Right lobe of liver (tissue), 4 donors: ENCODE measurements around the gene ATP6AP2.

Experiments
- CTCF ChIP-seq, 4 donors: fragments of 200-600 bp in 3 of 4; fragments of 450-650 bp in 1 of 4; IDR thresholded peaks; one replicate each; pipeline versions ENCODE4 v1.5.1 to v1.8.0; 2016 to 2022; ENCODE audit warnings: antibody characterized with exemption in 4 of 4, mild to moderate bottlenecking in 2 of 4
- POLR2A ChIP-seq: fragments of 450-650 bp; IDR thresholded peaks from one replicate; pipeline ENCODE4 v1.6.1; 2017; ENCODE audit warnings: antibody characterized with exemption, mild to moderate bottlenecking
- donor health status: DM: no; HTN: no; CAD: no.
- donor health status: DM: no; HTN: no; CAD: no.
- donor health status: DM: no; HTN: yes; CAD: no.

- TF ChIP-seq CTCF (IDR thresholded peaks at IDR 0.05) (no peak), POLR2A (no peak)
Observed at GRCh38 chrX:40579141-40579540, 1.6 kb upstream of the ATP6AP2 start.
